ENCODE measurements around the gene ZNF766.
A peak's percentile ranks its signal among the peaks of the same experiment; 100 is the strongest.
"Not testable (repeated sequence)": the region's sequence is repeated elsewhere in the genome, so short reads cannot be mapped to it uniquely, and the experiment has no call there.

ZNF766 gene

DNA sequence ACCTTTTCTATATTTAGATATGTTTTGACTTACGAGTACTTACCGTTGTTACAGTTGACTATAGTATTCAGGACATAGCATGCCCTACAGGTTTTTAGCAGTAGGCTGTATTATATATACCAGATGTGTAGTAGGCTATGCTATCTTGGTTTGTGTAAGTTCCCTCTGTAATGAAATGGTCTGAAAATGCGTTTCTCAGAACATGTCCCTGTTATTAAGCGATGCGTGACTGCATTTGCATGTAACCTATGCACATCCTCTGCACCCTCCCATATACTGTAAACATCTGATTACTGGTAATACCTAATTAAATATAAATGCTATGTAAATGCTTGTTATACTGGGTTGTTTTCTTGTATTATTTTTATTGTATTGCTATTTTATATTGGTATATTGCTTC lies 6.6 kb downstream of the ZNF766 start:
- DNase-seq (ENCODE audit: low read depth), result no peak

DNA sequence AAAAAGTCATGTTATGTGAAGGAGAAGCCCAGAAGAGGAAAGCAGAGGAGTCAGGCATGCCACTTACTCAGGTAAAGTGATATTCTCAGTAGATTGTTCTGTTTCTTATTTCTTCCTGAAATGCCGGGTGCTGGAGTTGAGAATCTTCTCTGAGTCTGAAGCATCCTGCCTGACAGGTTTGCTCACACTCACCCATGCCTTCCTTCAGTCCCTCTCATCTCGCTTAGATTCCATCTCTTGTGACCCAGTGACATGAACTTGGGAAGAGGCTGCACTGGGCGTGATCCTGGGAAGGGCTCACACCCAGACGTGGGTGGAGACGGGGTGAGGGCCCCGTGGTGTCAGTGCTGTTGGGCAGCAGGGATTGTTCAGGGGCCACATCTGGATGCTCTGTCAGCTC lies 8.1 kb downstream of the ZNF766 start:
- no peak for DNase-seq (ENCODE audit: low read depth)

DNA sequence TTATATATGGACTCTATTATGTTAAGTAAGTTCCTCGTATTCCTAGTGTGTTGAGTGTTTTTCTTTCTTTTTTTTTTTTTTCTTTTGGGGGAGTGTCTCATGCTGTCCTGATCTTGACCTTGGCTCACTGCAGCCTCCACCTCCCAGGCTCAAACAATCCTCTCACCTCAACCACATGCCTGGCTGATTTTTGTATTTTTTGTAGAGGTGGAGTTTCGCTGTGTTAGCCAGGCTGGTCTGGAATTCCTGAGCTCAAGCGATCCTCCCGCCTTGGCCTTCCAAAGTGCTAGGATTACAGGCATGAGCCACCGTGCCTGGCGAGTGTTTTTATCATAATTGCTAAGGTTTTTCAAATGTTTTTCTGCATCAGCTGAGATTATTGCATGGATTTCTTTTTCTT lies 16.9 kb downstream of the ZNF766 start:
- no peak for DNase-seq (ENCODE audit: low read depth)

DNA sequence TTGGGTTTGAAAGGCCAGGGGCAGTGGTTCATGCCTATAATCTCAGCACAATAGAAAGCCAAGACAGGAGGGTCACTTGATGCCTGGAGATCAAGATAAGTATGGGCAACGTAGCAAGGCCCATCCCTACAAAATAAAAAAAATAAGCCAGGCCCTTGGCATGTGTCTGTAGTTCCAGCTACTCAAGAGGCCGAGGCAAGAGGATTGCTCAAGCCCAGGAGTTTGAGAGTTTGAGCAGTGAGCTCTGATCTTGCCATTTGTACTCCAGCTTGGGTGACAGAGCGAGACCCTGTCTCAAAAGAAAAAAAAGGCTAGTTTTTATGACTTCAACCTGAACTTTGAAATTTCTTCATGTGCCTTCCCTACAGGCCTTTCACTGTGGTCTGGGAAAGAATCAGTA lies 22.4 kb downstream of the ZNF766 start:
- no peak for DNase-seq (ENCODE audit: low read depth)

DNA sequence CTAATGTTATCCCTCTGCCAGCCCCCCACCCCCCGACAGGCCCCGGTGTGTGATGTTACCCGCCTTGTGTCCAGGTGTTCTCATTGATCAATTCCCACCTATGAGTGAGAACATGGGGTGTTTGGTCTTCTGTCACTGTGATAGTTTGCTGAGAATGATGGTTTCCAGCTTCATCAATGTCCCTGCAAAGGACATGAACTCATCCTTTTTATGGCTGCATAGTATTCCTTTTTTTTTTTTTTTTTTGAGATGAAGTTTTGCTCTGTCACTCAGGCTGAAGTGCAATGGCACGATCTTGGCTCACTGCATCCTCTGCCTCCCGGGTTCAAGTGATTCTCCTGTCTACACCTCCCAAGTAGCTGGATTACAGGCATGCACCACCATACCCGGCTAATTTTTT lies 23.6 kb downstream of the ZNF766 start:
- not testable (repeated sequence) for DNase-seq (ENCODE audit: low read depth)

DNA sequence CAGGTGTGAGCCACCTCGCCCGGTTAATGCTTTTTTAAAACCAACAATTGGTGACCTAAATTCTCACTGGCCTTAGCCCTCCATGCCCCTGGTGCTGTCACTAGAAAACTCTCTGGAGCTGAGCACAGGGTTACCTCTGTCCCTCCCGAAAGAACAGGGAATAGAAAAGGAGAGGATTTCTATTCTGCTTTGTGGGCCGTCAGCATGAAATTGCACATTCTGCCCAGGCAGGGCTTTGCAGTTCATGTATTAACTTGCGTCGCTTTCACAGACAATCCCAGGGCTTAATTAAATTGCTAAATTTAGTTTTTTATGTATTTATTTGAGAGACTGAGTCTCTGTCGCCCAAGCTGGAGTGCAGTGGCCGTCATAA lies 27.0 kb downstream of the ZNF766 start:
- DNase-seq (ENCODE audit: low read depth), result no peak

DNA sequence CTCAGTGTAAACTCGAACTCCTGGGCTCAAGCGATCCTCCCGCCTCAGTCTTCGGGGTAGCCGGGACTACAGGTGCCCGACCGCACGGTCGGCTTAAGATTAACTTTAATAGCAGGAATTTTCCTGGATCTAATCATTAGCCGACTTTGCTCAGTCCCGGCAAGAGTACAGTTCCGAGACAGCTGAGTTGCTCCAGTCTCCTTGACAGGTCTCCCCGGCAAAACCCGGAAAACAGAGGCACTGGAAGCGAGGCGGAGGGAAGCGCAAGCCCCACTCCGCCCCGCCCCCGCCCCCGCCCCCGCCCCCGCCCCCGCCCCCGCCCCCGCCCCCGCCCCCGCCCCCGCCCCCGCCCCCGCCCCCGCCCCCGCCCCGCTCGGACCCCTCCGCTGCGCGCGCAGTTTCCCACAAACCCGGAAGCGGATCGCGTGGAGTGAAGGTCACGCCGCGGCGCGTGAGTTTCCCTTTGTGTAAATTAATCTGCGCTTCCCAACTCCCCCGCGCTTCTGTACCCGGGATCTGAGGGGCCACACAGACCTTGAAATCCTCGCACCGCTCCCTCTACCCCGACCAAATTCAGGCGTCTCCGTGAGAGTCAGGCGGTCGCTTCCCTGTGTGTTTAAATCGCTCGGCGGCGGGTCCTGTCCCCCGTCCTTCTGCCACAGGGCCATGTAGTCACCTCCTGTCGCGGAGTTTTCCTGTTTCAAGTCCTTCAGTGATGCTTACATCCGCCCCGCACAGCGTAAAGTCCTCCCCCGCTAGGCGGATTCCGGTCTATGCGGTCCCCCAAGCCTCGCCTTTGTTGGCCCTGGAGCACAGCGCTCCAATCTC lies 27.6 kb downstream of the ZNF766 start, which contains the start of gene ZNF480:
TSS of gene ZNF480 (plus strand) at position 397 of the 828 bp plus-strand sequence. CDS start 3,244 bp downstream, outside the sequence.
- DNase-seq (ENCODE audit: low read depth), result peak; percentile 38

DNA sequence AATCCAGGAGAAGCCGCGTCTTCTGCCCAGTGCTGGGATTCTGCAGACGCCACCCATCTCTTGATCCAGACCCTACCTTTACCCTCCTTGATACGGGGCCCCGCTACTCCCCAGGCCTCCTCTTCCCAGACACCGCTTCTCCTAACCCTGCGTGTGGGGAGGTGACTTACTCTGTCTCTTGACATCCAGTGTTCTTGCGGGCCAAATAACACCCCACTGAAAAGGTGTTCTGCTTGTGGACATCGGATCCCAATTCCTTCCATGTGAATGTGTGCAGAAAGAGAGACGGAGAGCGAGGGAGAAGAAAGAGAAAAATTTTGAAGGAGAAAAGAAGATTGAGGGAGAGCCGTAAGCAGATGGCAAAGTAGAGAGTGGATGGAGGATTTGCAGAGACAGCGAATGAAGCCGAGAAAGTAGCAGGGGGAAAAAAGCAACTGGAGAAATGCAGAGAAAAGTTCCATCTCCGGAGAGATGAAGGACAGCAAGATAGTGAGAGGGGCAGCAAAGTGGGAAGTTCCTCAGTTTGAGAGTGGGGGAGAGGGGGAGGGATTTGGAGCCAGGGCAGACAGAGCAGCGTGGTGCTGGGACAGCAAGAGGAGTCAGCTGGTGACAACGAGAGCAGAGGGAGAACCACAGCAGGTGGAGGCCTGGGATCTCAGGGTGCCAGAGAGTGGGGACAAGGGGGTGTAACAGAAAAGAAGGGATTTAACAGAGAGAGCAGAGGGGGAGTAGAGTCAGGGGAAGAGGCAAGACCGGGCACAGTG lies 28.4 kb downstream of the ZNF766 start:
- no peak for DNase-seq (ENCODE audit: low read depth)

DNA sequence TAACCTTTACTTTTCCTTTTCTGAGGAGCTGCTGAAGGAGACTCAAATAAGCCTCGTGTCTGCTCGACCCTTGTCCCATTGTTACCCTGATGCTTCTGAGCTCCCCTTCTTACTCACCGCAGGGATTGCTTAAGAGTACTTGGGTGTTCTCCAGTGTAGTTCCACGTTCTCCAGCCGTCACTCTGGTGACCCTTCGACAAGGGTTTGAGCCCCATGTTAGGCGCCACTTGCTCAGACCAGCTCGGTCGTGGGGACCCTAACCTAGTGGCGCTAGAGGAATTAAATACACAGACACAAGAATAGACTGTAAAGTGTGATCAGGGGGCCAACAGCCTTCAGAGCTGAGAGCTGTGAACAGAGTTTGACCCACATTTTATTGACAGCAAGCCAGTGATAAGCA lies 37.9 kb downstream of the ZNF766 start:
- DNase-seq (ENCODE audit: low read depth), result peak; percentile 1

DNA sequence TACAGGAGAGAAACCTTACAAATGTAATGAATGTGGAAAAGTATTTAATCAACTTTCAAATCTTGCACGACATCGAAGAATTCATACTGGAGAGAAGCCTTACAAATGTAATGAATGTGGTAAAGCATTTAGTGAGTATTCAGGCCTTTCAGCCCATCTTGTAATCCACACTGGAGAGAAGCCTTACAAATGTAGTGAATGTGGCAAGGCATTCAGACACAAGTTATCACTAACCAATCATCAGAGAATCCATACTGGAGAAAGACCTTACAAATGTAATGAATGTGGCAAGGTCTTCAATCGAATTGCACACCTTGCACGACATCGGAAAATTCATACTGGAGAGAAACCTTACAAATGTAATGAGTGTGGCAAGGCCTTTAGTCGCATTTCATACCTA lies 53.0 kb downstream of the ZNF766 start:
- DNase-seq (ENCODE audit: low read depth), result no peak

DNA sequence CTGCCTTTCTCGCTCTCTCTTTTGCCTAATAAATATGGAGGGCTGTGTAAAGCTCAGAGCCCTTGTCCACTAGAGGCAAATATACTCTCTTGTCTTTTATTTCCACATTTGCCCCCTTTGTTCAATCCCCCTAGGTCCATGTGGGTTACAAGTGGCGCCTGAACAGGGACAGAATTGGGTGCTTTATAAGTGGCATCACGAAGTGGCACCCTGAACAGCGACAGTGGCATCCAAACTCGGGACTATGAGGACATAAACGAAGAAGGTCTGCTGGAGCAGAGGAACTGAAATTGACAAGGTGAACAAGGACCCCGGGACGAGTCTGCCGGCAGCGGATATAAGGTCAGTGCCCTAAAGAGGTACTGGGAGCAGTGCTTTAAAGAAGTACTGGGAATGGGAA lies 62.4 kb downstream of the ZNF766 start:
- DNase-seq (ENCODE audit: low read depth), result no peak

DNA sequence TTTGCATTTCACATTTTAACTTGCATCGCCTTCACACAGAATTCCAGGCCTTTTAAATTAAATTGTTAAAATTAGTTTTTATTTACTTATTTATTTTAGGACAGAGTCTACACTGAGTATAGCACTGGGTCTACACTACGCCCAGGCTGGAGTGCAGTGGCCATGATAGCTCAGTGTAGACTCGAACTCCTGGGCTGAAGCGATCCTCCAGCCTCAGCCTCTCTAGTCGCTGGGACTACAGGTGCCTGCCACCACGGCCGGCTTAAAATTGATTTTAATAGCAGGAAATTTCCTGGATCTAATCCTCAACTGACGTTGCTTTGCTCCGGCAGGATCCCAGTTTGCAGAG lies 66.4 kb downstream of the ZNF766 start:
- no peak for DNase-seq (ENCODE audit: low read depth)

DNA sequence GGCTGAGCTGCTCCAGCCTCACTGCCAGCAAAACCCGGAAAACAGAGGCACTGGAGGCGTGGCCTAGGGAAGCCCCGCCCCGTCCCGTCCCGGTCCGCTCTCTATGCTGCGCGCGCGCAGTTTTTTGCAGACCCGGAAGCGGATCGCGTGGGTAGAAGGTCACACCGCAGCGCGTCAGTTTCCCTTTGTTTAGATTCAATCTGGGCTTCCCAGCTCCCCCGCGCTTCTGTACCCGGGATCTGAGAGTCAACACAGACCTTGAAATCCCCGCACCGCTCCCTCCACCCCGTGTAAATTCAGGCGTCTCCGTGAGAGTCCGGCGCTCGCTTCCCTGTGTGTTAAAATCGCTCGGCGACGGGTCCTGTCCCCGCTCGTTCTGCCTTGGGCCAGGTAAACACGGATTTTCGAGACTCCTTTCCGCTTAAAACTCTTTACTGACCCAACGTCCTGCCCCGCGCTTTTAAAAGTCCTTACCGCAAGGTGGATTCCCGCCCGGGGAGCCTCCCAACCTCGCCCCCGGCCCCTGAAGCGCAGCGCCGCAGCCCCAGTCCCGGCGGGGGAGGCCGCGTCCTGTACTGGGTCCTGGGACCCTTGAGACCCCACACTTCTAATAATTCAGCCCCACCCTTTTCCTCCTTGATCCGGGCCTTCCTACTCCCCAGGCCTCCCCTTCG lies 66.9 kb downstream of the ZNF766 start, which contains the start of gene ZNF610:
TSS of gene ZNF610 (plus strand) at position 127 of the 674 bp plus-strand sequence. CDS start 12,930 bp downstream, outside the sequence.
- no peak for DNase-seq (ENCODE audit: low read depth)

DNA sequence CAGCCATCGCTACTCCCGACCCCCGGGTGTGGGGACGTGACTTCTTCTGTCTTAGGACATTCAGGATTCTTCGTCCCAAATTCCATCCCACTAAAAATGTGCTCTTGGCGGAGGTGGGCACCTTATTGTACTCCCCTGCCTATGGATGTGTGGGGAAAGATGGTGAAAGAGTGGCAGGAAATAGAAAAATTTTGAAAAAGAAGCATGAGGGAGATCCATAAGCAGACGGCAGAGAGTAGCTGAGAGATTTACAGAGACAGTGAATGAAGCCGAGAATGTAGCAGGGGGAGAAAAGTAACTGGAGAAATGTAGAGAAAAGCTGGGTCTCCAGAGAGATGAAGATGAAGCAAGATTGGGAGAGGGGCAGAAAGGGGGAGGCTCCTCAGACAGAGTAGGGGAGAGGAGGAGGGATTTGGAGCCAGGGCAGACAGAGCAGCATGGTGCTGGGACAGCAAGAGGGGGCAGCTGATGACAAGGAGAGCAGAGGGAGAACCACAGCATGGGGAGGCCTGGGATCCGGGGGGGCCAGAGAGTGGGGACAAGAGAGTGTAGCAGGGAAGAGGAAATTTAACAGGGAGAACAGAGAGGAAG lies 67.5 kb downstream of the ZNF766 start:
- no peak for DNase-seq (ENCODE audit: low read depth)

DNA sequence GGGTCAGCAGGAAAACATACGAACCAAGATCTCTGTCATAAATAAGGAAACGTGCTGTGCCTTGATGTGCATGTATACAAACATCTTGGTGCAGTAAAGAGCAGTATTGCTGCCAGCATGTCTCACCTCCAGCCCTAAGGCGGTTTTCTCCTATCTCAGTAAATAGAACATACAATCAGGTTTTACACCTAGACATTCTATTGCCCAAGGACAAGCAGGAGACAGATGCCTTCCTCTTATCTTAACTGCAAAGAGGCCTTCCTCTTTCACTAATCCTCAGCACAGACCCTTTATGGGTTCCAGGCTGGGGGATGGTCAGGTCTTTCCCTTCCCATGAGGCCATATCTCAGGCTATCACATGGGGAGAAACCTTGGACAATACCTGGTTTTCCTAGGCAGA lies 69.6 kb downstream of the ZNF766 start:
- DNase-seq (ENCODE audit: low read depth), result not testable (repeated sequence)

DNA sequence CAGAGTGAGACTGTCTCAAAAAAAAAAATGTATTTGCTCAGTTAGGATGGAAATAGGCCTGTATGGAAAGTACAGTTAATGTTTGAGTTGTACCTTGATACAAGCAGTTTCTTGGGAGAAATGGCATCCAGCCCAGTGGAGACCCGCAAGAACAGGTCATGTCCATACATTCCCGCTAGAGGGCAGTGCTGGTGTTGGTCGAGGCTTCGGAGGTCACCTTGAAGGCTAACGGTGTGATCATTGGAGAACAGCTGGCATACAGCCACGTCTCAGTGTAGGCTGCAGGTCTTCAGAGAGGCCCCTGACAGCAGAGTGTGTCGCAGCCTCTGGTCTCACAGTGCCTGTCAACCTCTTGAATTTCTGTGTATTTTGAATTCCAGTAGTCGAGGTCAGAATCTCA lies 74.2 kb downstream of the ZNF766 start:
- DNase-seq (ENCODE audit: low read depth), result peak; percentile 11

DNA sequence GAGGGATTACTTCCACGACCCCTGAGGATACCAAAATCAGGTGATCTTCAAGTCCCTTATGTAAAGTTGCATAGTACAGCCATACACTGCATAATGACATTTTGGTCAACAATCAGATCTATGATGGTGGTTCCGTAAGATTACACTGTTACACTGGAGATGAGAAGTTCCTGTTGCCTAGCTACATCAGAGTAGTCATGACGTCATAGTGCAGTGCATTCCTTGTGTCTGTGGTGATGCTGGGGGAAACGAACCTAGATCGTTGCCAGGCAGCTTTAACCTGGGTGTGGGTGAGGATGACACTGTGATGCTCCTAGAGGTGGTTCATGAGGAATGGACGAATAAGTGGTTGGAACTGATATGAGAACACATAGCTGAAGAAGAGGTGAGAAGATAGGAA lies 75.8 kb downstream of the ZNF766 start:
- no peak for DNase-seq (ENCODE audit: low read depth)

Measured in HS-27A (cell line).